Astrocyte of the spinal cord (primary cell): ENCODE data around the gene ZFP92.
A peak's percentile ranks its signal among the peaks of the same experiment; 100 is the strongest.

Experiments used
- DNase-seq: peaks from one replicate; pipeline ENCODE4 v3.0.0; 2011; ENCODE audit warnings: low read depth, low spot score
- H3K4me3 ChIP-seq: 2 replicates; pipeline ENCODE4 v1.5.1; 2011; ENCODE audit warnings: low read depth, mild to moderate bottlenecking, low read length, moderate library complexity
- in situ Hi-C: cut with HindIII; loops from 2 replicates; pipeline ENCODE4 v1.10.0; 2017; ENCODE audit warnings: low sequenced_read_pairs
- TF ChIP-seq, protein P1 (sequence below): IDR thresholded peaks from 2 replicates; pipeline ENCODE4 v1.5.1; 2012; ENCODE audit warnings: low read depth, mild to moderate bottlenecking, low read length, inconsistent platforms

The ZFP92 gene

GRCh38 chrX:153433161-153433680 lies 21.9 kb downstream of the ZFP92 start:
- in situ Hi-C loops: no loop called here
- H3K4me3 ChIP-seq: no peak overlapping the region
- TF ChIP-seq, protein P1, sequence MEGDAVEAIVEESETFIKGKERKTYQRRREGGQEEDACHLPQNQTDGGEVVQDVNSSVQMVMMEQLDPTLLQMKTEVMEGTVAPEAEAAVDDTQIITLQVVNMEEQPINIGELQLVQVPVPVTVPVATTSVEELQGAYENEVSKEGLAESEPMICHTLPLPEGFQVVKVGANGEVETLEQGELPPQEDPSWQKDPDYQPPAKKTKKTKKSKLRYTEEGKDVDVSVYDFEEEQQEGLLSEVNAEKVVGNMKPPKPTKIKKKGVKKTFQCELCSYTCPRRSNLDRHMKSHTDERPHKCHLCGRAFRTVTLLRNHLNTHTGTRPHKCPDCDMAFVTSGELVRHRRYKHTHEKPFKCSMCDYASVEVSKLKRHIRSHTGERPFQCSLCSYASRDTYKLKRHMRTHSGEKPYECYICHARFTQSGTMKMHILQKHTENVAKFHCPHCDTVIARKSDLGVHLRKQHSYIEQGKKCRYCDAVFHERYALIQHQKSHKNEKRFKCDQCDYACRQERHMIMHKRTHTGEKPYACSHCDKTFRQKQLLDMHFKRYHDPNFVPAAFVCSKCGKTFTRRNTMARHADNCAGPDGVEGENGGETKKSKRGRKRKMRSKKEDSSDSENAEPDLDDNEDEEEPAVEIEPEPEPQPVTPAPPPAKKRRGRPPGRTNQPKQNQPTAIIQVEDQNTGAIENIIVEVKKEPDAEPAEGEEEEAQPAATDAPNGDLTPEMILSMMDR: no peak
- DNase-seq: no peak

GRCh38 chrX:153433781-153434285 lies 22.6 kb downstream of the ZFP92 start:
- TF ChIP-seq, protein P1: no peak
- no peak for DNase-seq
- H3K4me3 ChIP-seq: no peak overlapping the region
- in situ Hi-C loops: no loop called here

- in situ Hi-C loops: no loop called here
- TF ChIP-seq, protein P1: no peak
- no peak for DNase-seq
- H3K4me3 ChIP-seq: no peak overlapping the region
Measured at GRCh38 chrX:153434801-153435200, 23.5 kb downstream of the ZFP92 start.

- no peak for DNase-seq
- TF ChIP-seq, protein P1: no peak
- no peak overlapping the region for H3K4me3 ChIP-seq
- in situ Hi-C loops: no loop called here
Measured at GRCh38 chrX:153435845-153436244, 24.6 kb downstream of the ZFP92 start.

- in situ Hi-C loops: no loop called here
- H3K4me3 ChIP-seq: no peak overlapping the region
- DNase-seq: peak; percentile 18
- TF ChIP-seq, protein P1: peak; percentile 47
Measured at GRCh38 chrX:153438532-153438931, 27.3 kb downstream of the ZFP92 start.

DNA sequence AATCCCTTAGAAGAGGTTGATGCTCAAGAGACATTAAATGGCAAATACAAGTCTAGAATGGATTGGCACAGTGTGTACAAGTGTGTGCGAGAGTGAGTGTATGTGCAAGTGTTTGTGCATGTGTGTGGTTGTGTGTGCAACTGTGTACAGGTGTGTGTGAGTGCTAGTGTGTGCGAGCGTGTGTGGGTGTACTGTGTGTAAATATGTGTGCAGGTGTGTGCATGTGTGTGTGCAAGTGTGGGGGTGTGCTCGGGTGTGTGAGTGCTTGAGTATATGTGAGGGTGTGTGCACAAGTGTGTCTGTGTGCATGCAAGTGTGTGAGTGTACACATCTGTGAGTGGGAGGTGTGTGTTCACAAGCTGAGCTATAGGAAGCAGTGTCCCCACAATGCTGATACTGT lies 28.7 kb downstream of the ZFP92 start:
- no peak for DNase-seq
- TF ChIP-seq, protein P1: no peak
- no peak overlapping the region for H3K4me3 ChIP-seq
- in situ Hi-C loops: no loop called here

GRCh38 chrX:153440556-153441135 lies 29.4 kb downstream of the ZFP92 start:
- no peak for DNase-seq
- no peak overlapping the region for H3K4me3 ChIP-seq
- in situ Hi-C loops: no loop called here
- TF ChIP-seq, protein P1: no peak
